Inflammatory macrophage treated with lipopolysaccharide for 4 hours (primary cell): ENCODE results near the gene ITIH5.

Source experiments
- DNase-seq: peaks from one replicate; pipeline ENCODE4 v3.0.0-alpha.2; 2020

ITIH5 gene

DNA sequence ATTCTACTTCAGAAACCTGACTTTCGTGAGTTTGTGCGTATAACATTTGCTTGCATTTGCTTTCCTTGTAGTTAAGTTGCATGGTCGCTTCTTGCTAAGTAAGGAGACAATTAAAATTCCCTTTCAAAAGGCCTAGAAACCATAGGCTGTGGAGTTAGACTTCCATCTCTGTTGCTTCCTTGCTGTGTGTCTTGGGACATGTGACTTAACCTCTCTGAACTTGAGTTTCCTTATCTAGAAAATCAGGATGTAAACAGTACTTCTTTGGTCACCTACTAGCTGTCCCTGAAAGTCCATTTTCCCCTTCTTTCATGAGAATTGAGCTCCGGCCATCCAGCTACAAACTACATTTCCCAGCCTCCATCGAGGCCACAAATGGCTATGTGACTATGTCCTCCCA, 89.2 kb downstream of the ITIH5 start:
- no peak for DNase-seq

DNA sequence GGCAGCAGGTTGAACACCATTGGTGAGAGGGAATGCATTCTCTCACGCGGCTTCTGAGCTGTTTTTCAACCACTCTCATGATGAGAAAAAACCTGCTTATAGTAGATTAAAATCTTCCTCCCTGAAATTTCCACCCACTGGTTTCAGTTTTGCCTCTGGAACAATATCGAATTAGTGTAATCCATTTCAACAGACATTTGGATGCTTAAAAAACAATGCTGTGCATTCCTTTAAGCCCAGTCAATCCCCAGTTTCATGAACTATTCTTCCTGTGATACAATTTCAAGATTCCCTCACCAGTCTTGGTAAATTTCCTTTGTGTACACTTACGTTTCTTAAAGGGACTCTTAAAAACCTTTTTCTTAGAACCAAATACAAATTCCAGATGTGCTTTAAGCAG, 89.6 kb downstream of the ITIH5 start:
- no peak for DNase-seq

DNA sequence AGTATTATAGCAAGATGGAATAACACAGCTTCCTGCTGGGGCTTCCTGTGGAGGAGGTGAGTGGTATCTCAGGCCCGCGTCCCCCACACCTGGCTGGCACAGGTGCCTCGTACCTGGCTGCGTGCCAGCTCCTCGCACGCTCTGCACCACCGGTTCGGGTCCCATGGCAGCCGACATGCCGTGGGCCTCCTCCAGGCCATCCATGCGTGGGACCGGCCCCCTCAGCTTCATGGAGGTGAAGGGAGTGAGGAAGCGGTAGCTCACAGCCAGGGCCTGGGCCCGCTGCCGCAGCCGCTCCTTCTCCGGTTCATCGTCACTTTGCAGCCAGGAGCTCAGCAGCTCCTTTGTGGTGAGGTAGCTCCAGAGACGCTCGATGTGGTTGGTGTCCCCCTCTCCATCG, 90.4 kb downstream of the ITIH5 start:
- DNase-seq, result no peak

DNA sequence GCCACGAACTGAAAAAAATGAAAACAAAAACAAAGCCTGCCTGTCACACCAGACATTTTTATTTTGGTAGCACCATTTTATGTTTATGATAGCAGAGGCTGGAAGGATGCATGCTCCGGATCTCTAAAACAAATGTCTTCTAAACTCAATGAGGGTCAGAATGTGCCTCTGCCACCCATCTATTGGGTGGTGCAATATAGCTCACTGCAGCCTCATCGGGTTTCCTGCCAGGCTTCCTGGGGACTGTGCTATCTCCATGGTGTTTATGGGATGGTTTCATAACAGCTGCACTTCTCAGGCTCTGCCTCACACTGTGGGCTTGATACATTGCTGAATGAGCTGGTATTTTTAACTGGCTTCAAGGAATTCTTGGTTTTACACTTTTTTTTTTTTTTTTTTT, 94.4 kb downstream of the ITIH5 start:
- DNase-seq, result no peak

DNA sequence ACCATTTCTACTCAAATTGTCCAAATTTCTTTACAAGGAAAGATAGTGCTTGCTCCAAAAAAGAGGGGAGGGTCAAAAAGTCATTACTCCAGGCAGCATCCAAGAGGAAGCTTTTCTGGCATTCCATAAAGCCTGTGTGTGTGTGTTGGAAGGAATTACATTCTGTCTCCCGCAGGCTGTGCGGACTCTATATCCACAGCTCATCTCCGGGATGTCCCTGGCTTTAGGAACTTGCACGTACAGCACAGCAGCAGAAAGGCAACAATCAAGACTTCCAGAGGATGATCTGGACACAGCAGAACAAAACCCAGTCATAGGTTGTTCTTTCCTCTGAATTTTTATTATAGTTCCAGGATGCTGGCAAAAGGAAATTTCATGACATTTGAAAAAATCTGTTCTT, 94.8 kb downstream of the ITIH5 start:
- DNase-seq, result no peak

DNA sequence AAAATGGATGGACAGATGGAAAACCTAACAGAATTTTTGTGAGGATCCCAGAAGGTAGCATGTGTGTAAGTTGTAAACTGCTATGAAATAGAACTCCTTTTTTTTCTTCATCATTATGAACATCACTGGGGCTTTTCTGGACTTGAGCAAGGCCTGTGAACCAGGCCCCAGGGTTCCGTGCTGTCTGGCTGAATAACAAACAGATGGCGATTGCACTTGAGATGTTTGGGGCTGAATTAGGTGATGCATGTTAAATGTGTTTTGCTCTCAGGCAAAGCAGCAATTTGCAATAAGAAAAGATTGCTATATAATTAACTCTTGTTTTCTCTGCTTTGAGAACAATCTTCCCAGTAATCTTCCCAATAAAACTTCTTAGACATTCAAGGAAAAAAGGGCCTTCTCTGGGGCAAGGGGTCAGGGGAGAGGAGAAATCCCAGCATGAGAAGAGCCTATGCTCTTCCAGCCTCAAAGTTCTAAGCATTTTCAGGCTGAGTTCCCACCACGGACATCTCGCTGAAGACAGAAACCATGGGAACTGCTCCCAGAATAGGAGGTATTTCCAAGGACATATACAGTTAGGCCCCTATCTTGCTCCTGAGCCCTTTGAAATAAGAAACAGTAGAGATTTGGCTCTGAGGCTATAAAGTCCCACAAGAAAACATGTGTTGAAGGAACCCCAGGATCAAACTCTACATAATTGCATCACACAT, 98.7 kb downstream of the ITIH5 start:
- DNase-seq, result no peak

DNA sequence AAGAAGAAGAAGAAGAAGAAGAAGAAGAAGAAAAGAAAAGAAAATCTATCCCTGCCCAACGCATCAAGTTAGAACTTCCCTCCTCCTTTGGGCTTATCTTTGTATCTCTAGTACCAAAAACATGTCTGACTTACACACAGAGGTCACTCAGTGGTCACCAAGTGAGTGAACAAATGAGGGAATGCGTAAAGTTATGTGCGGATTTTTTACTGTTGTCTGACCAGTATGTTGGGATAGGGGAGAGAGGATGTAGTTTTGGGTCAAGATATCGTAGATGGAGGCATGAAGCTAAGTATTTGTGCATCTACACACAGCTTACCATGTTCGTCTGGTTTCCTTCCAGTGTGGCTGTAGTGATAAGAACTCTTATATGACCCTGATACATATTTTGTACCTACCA, 99.9 kb downstream of the ITIH5 start:
- DNase-seq, result no peak

DNA sequence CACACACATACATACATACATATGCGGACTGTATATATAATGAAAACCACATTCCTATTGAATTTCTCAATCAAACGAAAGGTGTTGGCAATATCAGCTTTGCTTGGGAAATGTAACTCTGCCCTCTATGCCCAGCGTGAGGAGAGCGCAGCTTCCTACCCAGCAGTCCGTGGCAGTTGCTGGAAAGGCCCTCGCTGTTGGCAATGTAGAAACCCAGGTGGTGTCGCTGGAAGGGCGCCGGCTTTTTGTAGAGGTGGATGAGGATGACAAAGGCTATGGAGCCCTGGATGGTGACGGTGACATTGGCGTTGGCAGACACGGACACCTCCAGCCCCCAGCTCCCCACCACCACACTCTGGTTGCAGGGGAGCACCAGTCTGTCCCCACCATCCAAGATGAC, 100.9 kb downstream of the ITIH5 start:
- DNase-seq, result no peak

DNA sequence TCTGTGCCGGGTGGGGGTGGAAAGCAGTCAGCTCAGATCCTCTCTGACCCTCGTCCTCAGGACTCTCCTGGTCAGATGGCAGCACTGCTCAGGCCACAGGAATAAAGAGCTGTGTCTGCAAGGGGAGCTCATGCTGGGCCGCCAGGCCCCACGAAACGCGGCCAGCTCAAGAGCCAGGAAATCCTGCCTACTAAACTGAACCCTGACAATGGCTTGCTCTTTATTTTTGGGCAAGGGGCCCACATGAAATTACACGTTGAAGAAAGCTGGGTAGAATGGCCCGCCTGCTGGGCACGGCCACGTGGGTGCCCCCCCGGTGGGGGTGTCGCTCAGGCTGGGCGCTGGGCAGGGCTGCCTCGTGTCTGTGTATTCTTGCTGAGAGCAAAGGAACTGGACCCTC, 103.0 kb downstream of the ITIH5 start:
- no peak for DNase-seq

DNA sequence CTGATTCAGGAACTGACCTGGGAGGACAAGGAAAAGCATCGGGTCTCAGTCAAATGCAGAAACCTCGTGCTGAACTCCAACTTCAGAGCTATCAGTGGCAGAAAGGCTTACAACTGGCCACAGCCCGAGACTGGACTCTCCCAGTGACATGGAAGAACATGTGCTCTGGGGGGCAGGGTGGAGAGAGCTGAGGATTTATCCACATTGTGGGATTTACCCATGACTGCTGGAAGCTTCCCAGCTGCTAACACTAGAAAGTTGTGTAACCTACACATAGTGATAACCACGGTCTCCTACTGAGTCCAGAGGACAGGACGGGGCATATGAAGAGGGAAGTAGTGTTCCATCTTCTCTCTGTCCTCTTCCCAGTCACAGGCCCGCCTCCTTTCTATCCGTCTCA, 103.4 kb downstream of the ITIH5 start:
- DNase-seq, result no peak

DNA sequence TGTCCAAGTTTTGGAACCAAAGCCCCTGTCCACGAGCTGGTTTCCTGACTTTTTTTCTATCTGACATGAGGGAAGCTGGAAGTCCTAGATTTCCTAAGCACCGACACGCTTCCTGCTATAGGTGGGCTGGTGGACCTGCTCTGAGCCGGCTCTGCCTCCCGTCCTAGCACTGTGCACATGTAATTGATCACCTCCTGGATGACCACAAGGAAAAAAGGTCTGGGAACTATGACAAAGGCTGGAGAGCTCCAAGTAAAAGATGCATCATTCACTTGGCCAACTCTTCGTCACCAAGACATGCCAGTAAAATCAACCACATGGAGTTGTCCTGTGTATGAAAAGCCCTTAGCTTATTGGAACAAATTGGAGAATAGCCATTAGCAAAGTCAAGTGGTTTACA, 104.8 kb downstream of the ITIH5 start:
- no peak for DNase-seq

DNA sequence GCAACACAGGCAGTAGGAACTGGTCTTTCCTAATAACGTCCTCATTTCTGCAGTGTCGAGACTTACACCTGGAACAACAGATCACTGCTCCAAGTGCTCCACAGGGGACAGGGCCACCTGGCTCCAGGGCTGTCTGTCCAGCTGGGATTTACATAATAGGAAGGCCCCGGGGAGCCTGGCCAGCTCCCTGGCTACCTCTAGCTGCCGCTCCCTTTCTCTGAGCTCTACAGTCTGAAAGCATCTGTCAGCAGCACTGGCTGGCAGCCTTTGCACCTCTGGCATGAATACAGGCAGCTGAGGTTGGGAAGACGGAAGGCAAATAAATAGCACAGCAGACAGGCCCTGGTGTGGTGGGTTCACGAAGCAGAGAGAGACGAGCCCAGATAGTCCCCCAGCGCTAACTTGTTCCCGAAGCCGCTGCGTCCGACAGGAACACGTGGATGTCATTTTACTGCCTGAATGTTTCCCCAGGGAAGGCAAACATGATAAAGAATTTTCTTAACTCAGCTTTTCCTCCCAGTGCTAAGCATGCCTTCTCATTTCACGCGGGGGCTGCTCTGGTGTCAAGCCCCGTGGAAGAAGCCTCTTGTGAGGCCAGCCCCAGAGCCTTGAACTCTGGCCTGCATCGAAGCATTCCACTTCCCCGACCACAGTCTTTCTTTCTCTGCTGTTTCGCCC, 105.4 kb downstream of the ITIH5 start:
- DNase-seq, result no peak

DNA sequence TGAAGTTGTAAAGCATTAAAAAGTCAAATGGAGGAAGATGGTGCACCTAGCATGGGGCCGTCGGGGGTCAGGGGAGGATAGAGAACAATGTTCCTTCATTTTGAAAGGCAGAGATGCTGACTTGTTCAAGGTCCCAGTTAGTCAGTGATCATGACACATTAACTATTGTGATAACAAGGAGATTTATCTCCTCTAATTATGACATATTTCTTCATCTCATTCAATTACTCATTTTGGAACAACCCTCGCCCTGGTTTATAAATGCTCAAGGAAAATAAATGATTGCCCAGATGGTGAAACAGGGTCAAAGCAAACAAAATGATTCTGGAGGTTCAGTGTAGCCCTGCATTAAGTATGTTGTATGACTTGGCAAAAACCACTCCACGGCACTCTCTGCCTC, 106.2 kb downstream of the ITIH5 start:
- DNase-seq, result no peak

DNA sequence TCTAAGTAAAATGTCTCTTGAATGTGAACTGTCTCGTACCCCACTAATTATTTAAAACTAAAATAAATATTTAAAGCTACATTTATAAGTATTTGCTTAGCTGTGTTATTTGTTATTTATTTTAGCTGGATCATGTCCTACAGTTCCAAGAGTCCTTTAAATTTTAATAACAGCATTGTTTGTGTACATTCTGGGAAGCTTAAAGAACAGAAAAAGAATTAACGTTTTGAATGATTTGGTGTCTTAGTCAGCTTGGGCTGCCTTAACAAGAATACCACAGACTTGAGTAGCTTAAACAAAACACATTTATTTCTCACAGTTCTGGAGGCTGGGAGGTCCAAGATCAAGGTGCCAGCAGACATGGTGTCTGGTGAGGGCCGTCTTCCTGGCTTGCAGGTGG, 107.4 kb downstream of the ITIH5 start:
- no peak for DNase-seq

DNA sequence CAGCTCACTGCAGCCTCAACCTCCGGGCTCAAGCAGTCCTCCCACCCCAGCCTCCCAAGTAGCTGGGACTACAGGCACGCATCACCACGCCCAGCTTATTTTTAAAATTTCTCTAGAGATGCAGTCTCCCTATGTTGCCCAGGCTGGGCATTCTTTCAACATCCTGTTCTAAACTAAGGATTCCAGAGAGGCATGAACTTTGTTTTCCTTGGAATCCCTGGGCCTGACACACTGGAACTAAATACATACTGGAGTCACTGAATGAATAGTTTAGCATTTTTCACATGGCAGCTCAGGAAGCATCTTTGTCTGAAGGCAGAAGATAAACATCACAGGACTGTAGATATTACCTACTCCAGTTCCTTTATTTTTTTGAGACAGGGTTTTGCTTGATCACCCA, 108.7 kb downstream of the ITIH5 start:
- no peak for DNase-seq

DNA sequence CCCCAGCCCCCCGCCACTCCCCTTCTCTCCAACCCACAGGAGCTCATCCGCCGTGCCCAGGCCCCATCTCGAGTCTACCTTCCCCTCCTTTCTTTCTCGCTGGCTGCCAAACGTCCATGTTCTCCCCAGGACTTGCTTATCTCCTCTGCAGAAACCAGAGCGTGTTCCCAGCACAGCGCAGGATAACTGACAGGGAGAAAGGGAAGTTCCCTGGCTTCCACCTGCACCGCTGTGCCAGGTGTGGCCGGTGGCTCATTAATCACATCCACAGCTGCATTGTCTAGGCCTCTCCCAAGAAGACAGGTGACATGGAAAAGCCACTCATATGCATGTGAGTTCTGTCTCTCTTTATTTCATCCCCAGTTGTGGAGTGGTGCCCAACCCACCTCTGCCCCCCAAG, 113.2 kb downstream of the ITIH5 start:
- no peak for DNase-seq

DNA sequence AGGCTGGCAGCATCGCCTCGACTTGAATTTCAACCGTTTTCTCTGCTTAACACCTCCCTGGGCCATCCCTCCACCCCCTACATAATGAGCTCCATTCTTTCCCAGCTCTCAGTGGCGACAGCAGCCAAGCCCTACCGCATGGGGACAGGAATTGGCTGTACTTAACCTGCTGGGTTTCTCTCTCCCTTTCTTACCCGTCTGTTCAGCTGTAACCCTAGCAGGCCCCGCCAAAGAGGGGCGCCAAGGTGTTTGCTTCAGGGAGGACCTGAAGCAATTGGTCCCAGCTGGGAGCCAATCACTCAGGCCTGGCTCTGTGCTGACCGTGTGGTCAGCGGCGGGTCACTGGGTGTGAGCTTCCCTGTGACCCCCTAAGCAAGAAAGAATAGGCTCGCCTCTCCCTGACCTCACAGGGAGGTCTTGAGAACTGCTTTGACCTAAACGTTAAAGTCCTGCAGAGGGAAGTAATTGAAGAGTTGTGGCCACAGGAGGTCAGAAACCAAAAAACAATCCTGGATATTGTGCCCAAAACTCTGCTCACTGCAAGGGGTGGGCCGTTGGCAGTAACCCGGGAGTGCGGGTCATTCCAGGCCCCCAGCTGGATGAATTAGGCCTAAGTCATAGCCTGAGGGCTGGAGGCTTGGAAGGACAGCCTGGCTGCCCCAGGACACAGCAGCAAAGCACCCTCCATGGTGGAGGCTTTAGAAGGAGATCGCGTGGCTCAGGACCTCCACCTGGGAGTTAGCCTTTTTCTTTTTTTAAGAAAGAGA, 114.6 kb downstream of the ITIH5 start:
- DNase-seq, result no peak

DNA sequence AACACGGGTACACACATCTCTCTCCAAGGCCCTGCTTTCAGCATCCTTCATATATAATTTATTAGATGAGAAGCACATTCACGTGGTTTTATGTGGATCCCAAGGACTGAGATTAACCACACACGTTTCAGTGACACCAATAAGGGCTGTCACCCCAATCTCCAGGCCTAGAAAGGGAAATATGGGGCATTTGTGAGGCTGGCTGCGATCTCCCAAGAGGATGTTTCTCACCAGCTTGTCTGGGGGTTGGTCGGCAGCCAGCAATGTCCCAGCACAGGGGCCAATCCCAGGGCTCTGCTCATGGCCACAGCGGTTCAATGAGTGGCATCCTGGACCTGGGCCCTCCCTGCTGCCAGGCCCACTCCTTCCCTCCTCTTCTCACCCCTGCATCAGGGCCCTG, 115.5 kb downstream of the ITIH5 start:
- DNase-seq, result no peak

DNA sequence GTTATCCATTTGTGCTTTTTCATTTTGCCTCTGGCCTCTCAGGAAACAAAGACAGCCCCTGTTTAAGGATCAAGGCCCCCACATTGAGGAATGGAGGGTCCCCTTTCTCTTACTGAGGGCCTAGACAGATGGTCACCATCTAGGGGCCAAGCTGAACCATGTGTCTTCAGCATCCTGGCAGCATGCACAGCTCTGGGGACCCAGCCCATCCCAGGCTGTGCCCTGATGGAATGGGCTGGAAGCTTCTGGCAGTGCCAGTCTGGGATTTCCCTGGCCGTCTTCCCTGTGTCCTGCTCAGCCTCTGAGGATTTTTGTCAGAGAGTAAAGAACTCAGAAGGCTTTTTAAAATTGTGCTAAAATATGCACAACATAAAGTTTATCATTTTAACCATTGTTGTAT, 116.8 kb downstream of the ITIH5 start:
- DNase-seq, result no peak

DNA sequence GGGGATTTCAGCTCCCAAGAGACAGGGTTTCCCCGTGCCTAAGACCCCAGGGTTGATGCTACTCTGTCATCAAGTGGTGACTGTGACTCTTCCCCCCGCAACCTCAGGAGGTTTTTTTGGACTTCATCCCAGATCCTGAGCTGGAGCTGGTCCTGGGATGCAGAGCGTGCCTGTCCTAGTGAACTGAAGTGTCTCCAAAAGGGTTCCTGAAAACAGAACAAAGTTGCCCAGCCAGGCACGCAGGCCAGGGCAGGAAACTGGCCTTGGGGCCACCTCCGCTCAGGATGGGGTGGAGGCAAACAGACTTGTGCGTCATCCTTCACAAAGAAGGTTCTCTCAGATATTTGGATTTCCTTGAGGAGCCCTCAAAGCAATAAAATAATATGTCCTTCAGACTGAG, 118.9 kb downstream of the ITIH5 start:
- DNase-seq, result no peak

DNA sequence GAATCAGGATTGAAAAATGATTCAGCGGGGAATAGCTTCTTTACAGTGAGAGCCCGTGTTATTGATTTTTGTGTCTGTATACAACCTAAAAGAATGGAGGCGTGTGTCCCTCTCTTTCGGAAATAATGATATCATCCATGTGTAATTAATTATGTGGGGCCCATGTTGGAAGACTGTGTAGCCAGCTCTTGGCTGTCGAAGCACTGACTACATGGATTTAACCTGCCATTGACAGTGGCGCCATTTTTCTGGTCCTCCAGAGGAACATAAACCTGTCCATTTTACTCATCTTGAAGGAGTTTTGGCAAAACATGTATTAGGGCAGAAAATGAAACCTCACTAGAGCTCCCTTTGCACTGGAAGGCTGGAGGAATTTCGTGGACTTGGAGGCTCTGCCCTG, 119.6 kb downstream of the ITIH5 start:
- DNase-seq, result no peak

DNA sequence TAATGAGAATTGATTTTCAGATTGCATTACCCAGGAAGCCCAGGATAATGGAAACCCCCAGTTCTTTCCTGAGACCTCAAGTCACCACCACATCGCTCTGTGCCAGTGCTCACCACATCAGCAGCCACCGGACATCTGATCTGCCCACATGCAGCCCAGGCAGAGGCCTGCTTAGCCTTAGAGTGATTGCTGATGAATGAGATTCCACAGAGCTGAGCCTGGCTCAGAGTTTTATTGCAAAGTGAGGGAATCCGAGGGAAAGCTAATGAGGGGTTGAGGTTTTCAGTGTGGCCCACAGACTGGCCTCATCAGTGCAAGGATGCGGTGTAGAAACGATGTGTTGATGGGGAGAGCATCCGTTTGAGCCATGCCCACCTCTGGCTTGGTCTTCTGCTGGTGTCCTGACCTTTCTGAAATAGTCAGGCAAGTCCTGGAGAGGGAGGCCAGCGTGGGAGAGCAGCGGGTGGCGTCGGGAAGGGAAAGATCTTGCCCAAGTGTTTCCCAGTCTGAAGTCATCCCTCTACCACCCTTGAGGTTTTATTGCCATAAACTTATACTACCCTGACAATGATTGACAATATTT, 120.3 kb downstream of the ITIH5 start:
- no peak for DNase-seq

DNA sequence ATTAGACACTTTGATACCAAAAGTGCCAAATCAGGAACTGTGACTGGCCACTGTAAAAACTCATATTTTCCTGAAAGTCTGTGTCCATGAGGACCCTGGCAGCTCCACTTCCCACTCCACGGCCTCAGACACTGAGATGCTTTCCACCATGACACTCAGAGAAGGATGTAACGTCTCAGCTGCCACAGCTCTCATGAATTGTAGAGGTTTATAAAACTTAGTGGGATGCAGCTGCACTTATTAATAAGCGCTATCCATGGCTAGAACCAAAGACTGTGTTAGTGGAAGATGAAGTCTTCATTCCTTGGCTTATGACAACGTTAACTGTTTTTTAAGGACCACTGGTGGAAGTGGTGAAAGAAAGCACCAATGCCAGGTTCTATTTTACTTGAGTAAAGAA, 121.0 kb downstream of the ITIH5 start:
- DNase-seq, result no peak

DNA sequence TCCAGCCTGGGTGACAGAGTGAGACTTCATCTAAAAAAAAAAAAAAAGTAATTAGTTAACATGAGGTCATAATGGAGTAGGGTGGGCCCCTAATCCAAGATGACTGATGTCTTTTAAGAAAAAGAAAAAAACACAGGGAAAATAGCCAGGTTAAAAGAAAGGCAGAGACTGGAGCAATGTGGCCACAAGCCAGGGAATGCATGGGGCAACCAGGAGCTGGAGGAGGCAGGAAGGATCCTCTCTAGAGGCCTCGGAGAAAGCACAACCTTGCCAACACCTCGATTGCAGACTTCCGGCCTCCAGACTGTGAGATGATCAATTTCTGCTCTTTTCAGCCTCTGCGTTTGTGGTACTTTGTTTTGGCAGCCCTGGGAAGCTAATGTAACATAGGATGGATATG, 121.5 kb downstream of the ITIH5 start:
- DNase-seq, result no peak
